ENCODE results near the gene AVEN.

GRCh38 chr15:33971811-33972210 lies 67.2 kb downstream of the AVEN start:
- TF ChIP-seq CTCF (conservative IDR thresholded peaks at IDR 0.05 in 1 of 2, IDR thresholded peaks at IDR 0.05 in 1 of 2; ENCODE audit: low read depth in 1 of 2, low read length in 2 of 2): no peak
- no peak for TF ChIP-seq EZH2 (IDR thresholded peaks at IDR 0.05; ENCODE audit: low read length, missing control alignments)
